HG03439 (cell line): Measurements from ENCODE around the gene GET4.

Experiments used
- ATAC-seq: cut with Tn5 transposase; IDR thresholded peaks from one replicate; pipeline ENCODE4 v1.9.1; 2021; ENCODE audit warnings: mild to moderate bottlenecking, moderate library complexity; ENCODE audit not compliant: unreplicated experiment

The GET4 gene

DNA sequence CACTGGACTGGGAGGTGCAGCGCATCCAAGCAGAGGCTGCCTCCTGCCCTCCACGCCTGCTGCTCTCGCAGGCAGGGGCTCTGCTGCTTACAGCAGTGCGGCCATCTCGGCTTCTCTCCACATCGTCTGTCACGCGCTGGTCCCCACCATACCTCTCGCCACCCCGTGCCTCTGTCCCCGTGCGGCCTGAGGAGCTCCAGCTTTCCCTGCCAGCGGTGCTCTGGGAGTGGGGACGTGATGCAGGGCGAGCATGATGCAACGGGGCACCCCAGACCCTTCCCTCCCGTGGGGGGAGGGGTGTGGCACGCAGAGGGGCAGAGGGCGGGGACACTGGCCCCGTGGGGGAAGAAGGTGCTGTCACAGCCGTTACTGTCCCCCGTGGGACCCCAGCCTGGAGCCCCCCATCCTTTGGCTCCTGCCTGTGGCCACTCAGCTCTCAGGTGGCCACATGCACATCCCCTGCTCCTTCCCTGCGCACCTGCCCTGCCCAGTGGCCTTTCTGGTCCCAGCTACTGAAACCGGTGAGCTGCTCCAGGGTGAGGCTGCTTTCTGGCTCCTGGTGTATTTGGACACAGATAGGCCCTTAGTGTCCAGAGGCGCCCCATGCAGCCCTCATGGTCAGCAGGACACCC, 9.0 kb downstream of the GET4 start:
- ATAC-seq: no peak

DNA sequence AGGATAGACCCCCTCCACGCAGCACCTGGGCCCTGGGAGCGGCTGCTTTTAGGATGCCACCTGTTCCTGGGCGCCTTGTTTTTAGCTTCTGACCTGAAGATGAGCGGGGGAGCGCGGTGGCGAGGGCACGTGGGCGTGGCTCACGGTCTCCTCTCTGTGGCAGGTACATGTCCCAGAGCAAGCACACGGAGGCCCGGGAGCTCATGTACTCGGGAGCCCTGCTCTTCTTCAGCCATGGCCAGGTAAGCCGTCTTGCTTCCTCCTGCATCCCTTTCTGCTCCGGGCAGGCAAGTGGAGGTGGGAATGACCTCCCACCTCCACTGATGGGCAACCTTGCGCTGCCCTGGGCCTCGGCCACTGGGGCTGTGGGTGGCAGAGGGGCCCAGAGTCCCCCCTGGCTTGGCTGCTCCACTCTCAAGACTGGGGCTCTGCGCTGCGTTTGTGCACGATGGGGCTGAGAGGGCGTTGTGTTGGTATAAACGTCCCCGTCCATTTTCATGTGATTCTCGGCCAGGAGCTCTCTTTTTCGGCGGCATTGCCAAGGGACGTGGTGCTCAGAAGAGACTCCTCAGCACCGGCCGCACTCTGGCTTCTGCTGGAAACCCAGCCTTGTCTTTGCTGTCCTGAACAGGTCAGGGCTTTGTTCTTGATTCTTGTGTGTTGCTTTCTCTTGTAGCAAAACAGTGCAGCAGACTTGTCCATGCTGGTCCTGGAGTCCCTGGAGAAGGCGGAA, 9.7 kb downstream of the GET4 start:
- ATAC-seq: no peak

DNA sequence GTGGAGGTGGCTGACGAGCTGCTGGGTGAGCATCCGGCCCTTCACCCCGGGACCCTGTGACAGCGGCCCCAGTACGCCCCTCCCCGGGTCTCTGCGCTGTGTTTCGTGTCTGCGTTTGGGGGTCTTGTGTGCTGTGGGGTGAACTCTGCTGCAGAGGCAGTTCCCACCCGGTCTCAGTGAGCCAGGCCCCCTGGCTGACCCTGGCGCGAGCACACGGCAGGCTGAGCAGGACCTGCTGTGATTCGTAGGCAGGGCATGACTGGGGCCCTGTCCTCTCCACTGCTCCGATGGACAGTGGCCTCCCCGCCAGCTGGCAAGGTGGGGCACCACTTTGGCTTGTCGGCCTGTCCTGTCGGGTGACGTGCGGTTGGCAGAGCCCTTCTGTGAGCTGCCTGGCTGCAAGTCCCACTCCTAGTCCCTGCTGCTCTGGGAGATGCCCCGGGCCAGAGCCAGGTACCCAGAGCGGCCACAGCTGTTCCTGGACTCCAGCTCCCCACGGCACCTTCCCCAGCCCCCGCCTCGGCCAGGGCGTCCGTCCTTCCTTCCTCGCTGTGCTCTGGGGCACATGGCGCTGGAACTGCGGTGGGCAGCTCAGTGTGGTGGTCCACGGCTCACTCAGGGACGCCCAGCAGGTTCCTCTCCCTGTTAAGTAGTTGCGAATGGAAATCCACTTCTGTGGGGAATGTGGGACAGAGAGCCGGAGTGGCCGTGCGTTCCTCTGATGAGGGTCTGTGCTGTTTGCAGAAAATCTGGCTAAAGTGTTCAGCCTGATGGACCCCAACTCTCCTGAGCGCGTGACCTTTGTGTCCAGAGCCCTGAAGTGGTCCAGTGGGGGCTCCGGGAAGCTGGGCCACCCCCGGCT, 10.5 kb downstream of the GET4 start:
- ATAC-seq: no peak

DNA sequence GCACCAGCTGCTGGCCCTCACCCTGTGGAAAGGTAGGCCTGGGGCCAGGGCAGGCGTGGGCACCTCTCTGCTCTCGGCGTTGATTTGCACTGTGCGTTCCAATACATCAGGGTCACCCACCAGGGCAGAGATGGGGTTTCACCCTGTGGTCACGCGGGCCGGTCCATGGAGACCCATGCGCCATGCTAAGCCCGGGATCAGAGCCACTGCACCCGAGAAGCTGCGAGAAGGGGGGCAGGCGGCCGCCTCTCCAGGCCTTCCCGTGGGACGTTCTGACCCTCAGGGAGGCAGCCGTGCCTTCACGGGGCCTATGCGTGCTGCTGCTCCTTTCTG, 11.1 kb downstream of the GET4 start:
- ATAC-seq: no peak

DNA sequence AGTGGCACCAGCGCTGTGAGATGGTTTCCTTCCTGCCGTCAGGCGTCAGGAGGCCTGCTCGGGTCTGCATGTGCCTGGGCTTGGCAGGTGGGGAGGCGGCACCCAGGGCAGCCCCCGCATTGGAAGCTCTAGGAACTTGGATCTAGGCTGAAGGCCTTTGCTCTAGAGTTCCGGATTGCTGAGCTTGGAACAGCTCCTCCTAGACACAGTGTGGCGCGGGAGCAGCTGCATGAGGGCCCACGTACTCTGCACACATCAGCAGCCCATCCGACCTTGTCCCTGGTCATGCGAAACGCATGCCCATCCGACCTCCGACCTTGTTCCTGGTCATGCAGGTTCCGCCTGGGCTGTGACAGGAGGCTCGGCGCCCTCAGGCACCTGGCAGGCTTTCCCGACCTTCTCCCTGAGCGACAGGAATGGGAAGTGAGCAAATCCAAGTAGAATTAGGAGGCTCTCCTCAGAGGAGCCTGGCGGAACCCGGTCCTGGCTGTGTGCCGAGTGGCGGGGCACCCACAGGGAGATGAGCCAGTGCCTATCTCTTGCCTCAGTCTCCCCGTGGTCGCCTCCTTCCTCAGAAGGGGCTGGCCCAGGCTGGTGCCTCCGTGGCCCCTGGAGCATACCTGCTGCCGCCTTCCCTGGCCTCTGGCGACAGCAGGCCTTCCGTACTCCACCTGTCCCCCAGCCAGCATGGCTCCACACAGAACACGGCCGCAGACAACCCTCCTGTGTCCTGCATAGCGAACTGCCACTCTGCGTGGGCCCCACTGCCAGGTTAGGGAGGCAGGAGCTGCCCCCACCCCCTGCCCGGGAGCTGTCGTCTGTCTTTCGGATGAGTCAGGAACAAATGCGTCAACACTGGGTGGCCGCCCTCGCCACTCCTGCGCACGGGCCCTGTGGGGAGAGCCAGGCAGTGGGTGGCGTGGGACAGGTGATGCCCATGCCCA, 12.0 kb downstream of the GET4 start:
- ATAC-seq: no peak

DNA sequence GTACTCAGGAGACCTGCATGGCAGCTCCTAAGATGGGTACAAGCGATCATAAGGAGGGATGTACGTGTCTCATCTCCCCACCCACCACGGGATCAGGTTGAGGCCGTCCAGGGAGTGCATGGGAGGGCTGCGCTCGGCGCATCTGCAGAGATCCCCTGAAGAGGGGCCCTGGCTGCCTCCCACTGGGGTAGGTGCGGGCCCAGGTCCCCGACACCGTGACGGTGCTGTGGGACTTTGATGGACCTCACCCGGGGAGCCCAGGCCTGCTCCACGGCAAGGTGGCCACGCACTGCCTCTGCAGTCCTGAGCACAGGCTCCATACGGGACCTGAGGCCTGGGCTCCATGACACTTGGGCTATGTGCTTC, 12.7 kb downstream of the GET4 start:
- no peak for ATAC-seq

DNA sequence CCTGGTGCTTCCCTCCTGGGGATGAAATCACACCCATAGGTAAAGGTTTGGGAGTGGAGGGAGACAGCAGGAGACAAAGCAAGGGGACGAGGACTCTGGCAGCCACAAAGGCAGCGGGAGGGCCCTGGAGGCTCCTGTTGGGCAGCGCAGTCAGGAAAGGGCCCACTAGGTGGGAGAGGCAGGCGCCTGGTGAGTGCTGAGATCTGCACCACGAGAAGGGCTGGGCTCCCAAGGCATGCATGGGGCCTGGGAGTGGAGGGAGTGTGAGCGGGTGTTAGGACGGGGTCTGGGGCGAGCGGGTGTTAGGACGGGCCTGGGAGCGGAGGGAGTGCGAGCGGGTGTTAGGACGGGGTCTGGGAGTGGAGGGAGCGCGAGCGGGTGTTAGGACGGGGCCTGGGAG, 13.0 kb downstream of the GET4 start:
- ATAC-seq: no peak

DNA sequence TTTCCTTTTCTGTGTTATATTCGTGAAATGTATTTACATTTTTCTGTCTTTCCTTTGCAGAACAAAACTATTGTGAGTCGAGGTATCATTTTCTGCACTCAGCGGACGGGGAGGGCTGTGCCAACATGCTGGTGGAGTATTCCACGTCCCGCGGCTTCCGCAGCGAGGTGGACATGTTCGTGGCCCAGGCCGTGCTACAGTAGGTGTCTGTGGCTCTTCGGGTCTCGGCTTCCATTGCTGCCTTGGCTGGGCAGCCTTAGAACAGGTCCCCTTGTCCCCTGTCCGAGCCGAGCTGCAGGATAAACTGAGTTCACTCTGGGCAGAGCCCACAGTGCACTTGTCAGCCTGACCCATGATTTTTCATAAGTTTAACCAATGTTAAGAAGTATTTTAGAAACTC, 14.5 kb downstream of the GET4 start:
- no peak for ATAC-seq

DNA sequence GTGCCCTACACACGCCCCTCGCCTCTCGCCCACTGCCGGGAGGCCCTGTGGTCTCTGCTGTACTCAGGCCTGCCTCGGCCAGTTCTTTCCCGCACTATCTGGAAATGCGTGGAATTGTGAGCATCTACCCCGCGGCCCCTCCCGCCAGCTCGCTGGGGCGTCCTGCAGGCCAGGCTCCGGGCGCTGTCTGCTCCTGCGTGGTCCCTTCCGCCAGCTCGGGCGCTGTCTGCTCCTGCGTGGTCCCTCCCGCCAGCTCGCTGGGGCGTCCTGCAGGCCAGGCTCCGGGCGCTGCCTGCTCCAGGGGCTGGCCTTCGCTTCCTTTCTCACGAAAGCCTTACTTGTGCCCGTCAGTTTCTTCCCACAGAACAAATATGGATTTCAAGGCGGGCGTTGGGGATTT, 14.9 kb downstream of the GET4 start:
- ATAC-seq: no peak

DNA sequence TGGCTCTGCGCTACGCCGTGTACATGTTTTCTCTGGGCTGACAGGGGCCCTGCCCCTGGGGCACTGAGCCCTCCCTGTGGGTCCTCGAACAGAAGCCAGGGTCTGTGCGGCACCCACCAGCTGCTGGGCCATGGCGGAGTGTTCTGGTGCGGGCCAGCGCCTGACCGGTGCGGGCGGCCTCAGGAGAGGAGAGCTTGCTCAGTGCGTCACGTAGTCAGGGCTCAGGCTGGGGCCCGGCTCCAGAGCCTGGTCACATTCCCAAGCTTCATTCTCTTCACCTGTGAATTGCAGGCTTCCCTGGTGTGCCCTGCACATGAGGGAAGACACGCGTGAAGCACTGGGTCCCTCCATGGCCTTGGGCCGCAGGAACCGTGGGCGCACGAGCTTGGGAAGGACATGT, 15.5 kb downstream of the GET4 start:
- ATAC-seq: no peak

DNA sequence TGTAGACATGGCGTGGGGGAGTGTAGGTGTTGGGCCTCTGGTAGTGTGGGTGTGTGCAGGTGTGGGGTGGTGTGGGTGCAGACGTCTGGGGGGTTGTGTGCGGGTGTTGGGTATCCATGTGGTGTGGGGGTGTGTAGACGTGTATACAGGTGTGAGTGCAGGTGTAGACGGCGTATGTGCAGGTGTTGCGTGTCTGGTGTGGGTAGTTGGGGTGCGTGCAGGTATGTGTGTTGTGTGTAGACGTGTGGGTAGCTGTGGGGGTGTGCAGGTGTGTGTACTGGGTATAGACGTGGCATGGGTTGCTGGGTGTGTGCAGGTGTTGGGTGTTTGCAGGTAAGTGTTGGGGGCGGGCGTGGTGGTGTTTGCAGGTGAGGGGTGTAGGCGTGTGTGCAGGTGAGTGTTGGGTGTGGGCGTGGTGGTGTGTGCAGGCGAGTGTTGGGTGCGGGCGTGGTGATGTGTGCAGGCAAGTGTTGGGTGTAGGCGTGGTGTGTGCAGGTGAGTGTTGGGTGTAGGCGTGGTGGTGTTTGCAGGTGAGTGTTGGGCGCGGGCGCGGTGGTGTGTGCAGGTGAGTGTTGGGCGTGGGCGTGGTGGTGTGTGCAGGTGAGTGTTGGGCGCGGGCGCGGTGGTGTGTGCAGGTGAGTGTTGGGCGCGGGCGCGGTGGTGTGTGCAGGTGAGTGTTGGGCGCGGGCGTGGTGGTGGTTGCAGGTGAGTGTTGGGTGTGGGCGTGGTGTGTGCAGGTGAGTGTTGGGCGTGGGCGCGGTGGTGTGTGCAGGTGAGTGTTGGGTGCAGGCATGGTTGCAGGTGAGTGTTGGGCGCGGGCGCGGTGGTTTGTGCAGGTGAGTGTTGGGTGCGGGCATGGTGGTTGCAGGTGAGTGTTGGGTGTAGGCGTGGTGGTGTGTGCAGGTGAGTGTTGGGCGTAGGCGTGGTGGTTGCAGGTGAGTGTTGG, 16.6 kb downstream of the GET4 start:
- no peak for ATAC-seq

DNA sequence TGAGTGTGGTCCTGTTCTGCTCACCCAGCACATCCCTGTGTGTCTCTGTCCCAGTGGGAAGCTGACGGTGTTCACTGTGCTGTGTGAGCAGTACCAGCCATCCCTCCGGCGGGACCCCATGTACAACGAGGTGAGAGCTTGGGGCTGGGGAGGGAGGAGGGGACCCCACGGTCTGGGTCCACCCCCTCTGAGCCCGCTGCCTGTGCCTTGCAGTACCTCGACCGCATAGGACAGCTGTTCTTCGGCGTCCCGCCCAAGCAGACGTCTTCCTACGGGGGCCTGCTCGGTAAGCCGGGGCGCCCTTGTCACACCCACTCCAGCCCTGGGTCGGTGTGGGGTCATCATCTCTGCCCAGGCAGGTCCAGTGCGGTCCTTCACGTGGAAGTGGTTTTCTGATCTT, 17.3 kb downstream of the GET4 start:
- no peak for ATAC-seq

DNA sequence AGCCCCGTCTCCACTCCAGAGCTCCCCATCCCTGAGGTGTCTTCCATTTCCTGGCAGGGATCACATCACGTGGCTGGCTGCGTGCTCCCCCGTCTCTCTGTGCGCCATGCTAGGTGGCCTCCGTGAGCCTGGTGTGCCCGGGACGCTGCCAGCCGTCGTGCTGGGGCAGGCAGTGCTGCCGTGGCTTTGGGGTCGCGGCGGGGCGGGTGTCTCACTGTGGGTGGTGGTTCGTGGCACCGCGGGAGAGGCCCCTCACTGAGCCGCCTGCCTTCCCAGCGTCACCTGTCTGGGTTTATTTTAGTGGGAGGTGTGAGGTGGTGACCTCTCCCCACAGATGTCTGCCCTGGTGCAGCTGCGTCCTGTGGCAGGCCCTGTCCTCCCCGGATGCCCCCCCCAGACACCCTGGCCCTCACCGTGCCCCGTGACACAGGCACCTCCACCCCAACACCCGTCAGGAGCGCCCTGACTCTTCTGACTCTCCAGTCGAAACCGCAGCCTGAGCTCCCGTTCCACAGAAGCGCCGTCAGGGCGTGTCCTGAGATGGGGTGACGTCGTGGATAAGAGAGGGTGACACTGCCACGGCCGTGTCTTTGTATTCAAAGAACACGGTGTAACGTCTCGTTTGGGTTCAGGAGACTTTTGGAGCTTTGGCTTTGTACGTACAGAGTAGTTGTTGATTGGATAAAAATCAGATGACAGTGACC, 18.0 kb downstream of the GET4 start:
- ATAC-seq: no peak

DNA sequence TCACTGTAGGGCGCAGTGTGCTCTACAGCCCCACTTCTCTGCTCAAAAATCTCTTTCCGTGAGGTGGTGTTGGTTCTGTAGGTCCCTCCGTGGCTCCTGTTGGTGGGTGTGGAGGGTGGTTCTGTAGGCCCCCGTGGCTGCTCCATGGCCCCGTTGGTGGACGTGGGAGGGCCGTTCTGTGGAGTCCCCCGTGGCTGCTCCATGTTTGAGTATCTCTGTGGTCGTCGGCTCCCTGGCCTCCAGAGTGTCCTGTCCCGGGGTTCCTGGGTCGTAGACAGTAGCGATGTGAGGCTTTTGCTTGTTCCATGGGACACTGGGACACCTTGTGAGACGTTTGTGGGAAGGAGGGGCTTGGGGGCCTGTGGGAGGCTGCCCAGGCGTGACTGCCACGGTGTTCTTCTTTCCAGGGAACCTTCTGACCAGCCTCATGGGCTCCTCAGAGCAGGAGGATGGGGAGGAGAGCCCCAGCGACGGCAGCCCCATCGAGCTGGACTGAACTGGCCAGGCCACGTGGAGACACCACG, 18.6 kb downstream of the GET4 start:
- no peak for ATAC-seq

DNA sequence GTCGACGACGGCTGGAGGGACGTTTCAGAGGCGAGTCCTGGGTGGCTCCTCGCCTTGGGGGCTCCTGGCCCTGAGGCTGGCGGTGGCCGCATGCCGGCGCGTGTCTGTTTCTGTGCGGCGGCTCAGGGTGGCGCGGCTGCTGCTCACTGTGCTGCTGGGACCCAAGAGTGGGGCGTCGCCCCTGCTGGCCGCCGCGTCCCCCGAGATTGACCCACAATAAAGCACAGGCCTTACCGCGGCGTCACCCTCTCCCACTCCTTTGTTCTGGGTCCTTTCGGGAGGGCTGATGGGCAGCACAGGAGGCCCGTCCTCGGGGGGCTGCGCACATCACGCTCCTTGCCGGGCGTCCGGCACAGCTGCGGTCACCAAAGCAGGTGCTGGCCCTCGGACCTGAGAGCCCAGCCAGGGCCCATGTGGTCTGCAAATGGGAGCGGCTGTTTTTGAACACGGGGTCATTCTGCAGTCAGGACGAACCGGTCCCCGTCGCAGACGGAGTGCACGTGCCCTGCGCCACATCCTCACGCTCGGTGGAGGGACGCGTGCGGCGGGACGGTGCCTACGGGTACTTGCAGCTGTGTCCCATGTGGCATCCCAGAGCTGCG, 19.2 kb downstream of the GET4 start:
- ATAC-seq: no peak

DNA sequence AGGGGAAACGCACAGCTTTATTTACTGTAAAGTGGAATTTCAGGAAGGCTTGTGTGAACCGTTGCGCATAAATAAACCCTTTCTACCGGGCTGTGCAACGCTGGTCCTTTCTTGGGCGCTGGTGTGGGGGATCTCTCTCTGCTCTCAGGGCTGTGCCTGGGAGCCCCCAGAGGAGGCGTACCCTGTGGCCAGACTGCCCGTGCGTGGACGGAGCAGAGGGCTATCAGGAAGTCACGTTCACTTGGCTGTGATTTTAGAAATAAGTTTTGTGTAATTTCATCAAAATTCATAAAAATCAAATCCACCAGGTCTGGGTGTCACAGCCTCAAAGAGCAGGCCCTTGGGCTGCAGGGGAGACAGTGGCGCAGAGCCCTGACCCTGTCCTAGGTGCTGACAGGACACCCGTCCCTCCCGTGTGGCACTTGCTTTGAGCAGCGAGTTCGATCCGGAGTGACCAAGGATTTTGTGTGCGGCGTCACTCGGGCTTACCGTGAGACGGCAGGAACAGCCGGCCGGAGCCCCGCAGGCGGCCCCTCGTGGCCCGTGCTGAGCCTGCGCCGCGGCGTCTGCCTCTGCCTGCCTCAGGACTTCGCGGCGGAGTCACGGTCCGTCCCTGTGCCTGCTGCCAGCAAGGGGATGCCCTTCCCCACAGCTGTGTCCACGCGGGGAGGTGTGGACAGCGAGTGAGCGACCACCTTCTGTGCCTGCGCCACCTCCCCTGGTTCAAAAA, 20.2 kb downstream of the GET4 start:
- no peak for ATAC-seq

DNA sequence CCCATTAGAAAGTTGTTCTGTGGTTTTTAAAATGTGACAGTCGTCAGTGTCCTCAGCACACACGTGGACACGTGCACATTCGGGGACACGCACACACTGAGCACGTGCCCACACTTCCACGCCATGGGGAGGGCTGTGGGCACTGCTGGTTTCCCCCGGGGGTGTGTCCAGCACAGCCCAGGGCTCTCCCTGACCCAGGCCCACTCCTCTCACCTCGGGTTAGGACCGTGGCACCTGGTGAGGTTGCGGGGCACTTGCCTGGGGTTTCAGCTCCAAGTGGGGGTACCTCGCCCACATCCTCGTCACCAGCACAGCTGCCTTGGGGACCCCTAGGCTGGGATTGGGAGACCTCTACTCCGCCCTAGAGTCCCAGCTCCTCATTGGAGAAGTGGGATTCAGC, 20.7 kb downstream of the GET4 start:
- no peak for ATAC-seq

DNA sequence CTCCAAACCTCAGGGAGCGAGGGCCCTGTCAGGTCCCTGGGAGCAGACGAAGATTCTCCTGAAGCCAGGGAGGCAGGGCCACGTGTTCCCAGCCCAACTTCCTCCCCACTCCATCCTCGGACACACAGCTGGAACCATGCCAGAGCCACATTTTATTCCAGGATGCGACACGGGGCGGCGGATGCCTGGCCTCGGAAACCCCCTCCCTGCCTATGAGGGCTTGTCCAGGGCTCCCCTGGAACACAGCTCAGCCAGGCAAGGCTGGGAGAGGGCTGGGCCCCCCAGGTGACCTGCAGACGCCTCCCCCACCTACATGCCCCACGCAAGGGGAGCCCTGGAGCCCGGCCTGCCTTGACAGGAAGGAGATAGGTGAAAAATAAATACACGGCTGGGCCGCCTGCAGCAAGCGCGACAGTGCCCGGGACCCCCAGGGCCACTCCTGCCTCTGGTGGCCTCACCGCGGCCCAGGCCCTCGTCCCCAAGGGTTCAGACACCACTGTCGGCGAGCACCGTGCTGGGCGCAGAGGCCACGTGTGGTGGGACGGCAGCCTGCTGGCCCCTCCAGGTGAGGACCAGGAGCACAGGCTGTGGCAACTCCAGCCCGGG, 21.5 kb downstream of the GET4 start:
- ATAC-seq: no peak
